Activated T-cell treated with anti-CD3 and anti-CD28 coated beads for 4 hours (primary cell): ENCODE data around the gene HAUS6.
"Not testable (repeated sequence)": the region's sequence is repeated elsewhere in the genome, so short reads cannot be mapped to it uniquely, and the experiment has no call there.

ENCODE experiments used
- DNase-seq: peaks from one replicate; pipeline ENCODE4 v3.0.0-alpha.2; 2020

Gene HAUS6

GRCh38 chr9:19032406-19032805 is 70.3 kb downstream of the HAUS6 start:
- DNase-seq = no peak

DNA sequence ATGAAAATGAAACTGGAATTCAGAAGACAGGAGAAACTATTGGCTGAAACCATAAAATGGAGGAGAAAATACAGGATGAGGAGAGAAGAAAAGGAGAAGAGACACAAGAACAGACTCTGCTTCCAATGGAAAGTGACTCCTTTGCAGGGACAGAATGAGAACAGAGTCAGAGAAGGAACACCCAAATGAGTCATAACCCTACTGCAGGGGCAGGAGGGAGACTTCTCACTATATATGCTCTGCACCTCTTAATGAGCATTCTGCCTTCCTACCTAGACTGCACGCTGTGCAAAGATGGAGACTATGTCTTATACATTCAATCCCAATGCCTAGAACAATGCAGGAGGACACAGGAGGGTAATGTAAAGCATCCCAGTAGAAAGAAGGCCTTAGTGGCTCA is 71.8 kb downstream of the HAUS6 start:
- DNase-seq = no peak

DNA sequence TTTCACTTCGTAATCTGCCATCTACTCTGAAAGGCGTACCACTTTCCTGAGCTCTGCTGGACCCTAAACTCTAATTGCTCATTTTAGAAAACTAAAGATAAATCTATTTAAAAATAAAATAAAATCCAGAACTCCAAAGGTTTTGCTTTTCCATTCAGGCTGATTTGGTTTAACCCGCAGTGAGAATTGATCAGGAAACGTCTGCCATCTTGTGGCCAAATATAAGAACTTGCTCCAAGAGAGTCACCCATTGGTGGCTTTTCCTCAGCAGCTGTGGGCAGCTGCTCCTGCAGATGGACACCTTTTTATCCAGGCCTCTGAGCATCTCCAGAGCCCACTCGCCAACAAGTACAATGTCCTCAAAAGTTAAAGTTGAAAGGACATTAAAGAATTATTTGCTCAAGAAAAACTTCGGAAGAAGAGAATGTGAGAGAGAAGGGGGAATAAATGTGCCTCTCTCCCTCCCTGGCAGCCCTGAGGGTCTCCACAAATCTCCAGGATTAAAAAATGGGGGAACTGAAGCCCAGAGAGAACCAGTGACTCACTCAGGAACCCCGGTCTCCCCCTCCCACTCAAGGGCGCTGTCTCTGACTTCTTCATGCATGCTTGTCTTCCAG is 73.8 kb downstream of the HAUS6 start:
- no peak for DNase-seq

DNA sequence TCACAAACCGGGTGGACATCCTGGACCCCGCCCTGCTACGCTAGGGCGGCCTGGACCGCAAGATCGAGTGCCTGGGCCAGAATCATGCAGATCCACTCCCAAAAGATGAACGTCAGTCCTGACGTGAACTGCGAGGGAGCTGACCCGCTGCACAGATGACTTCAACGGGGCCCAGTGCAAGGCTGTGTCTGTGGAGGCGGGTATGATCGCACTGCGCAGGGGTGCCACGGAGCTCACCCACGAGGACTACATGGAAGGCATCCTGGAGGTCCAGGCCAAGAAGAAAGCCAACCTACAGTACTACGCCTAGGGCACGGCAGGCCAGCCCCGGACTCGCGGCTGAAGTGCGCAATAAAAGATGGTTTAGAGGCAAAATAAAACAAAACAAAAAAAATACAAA is 74.9 kb downstream of the HAUS6 start:
- no peak for DNase-seq

DNA sequence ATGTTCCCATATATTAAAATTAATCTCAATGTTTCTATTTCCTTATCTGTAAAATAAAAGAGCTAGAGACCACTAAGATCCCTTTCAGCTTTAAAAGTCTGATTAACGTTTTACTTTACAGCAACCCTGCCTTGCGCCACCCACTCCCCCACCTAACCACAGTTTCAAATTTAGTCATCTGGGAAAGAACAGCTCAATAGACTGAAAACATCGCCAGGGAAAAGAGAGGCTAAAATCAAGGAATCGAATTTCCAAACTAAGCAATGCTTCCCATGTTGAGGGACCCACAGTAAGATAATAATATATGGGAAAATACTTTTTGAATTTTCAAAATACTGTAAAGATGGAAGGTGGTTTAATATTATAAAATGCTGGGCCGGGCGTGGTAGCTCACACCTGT is 76.3 kb downstream of the HAUS6 start:
- no peak for DNase-seq

- DNase-seq = no peak
Measured at GRCh38 chr9:19023078-19023477, 79.6 kb downstream of the HAUS6 start.

GRCh38 chr9:19022206-19022605 is 80.5 kb downstream of the HAUS6 start:
- DNase-seq = no peak

DNA sequence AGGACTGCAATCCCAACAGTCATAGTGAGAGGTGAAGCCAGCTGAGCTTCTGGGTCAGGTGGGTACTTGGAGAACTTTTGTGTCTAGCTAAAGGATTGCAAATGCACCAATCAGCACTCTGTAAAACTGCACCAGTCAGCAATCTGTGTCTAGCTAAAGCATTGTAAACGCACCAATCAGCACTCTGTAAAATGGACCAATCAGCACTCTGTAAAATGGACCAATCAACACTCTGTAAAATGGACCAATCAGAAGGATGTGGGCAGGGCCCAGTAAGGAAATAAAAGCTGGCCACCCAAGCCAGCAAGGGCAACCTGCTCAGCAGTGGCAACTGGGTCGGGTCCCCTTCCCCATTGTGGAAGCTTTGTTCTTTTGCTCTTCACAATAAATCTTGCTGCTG is 81.1 kb downstream of the HAUS6 start:
- not testable (repeated sequence) for DNase-seq

- DNase-seq = no peak
Measured at GRCh38 chr9:19020886-19021455, 81.7 kb downstream of the HAUS6 start.

DNA sequence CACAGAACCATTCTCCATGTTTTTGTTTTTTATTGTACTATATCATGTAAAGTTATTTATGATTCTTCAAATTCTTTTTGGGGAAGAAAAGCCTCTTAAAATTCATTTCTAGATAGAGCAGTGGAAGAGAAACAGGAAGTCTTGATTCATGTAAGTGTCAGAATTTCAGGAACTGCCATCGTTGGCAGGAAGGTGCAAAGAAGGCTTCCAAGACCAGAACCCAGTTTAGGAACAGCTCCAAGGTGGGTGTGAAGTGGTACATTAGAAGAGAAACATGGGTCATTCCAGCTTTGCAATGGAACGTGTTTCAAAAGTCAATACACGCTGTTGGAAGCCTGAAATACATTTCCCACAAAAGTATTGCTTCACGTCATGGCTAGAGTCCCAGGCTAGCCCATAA is 84.5 kb downstream of the HAUS6 start:
- no peak for DNase-seq

- no peak for DNase-seq
Measured at GRCh38 chr9:19009391-19009965, 93.2 kb downstream of the HAUS6 start.
